MM.1S (cell line): ENCODE data around the gene LPCAT1.
"Not testable (repeated sequence)": the region's sequence is repeated elsewhere in the genome, so short reads cannot be mapped to it uniquely, and the experiment has no call there.

ENCODE experiments used
- DNase-seq: peaks from one replicate; pipeline ENCODE4 v3.0.0-alpha.2; 2015
- H2AFZ ChIP-seq: fragments of 300-600 bp; sonication (generic); 2 replicates; pipeline ENCODE4 v1.6.0; 2016; ENCODE audit warnings: antibody characterized with exemption, low read length
- H3F3A ChIP-seq: fragments of 300-600 bp; sonication (generic); 2 replicates; pipeline ENCODE4 v1.6.1; 2016; ENCODE audit warnings: mild to moderate bottlenecking, antibody characterized with exemption, low read length, moderate library complexity, mixed read lengths; ENCODE audit not compliant: insufficient read depth
- H3K27ac ChIP-seq: fragments of 300-600 bp; sonication (generic); 2 replicates; pipeline ENCODE4 v1.5.1; 2016; ENCODE audit warnings: mild to moderate bottlenecking, low read length
- H3K27me3 ChIP-seq: fragments of 300-600 bp; sonication (generic); replicated peaks from 2 replicates; pipeline ENCODE4 v1.6.0; 2016; ENCODE audit warnings: low read length; ENCODE audit not compliant: insufficient read depth
- H3K36me3 ChIP-seq: fragments of 300-600 bp; sonication (generic); replicated peaks from 2 replicates; pipeline ENCODE4 v1.6.1; 2016; ENCODE audit warnings: mild to moderate bottlenecking, low read length, mixed read lengths; ENCODE audit not compliant: insufficient read depth
- H3K4me1 ChIP-seq: fragments of 300-600 bp; sonication (generic); 2 replicates; pipeline ENCODE4 v1.6.1; 2016; ENCODE audit warnings: low read length, mixed read lengths
- H3K4me2 ChIP-seq: fragments of 300-600 bp; sonication (generic); 2 replicates; pipeline ENCODE4 v1.6.0; 2016; ENCODE audit warnings: low read depth, low read length
- H3K4me3 ChIP-seq: fragments of 300-600 bp; sonication (generic); 2 replicates; pipeline ENCODE4 v1.5.1; 2016; ENCODE audit warnings: low read length, mixed read lengths
- H3K79me2 ChIP-seq: fragments of 300-600 bp; sonication (generic); 2 replicates; pipeline ENCODE4 v1.6.1; 2016; ENCODE audit warnings: mixed run types, low read length, mixed read lengths
- H3K9ac ChIP-seq: fragments of 300-600 bp; sonication (generic); 2 replicates; pipeline ENCODE4 v1.6.1; 2016; ENCODE audit warnings: low read length, mixed read lengths
- H3K9me2 ChIP-seq: fragments of 300-600 bp; sonication (generic); replicated peaks from 2 replicates; pipeline ENCODE4 v1.6.1; 2016; ENCODE audit warnings: mild to moderate bottlenecking, low read length, mixed read lengths; ENCODE audit not compliant: insufficient read depth
- H3K9me3 ChIP-seq: fragments of 300-600 bp; sonication (generic); replicated peaks from 2 replicates; pipeline ENCODE4 v1.6.1; 2016; ENCODE audit warnings: mild to moderate bottlenecking, low read length, mixed read lengths; ENCODE audit not compliant: insufficient read depth
- H4K20me1 ChIP-seq: fragments of 300-600 bp; sonication (generic); 2 replicates; pipeline ENCODE4 v1.6.1; 2016; ENCODE audit warnings: mild to moderate bottlenecking, low read length, moderate library complexity, mixed read lengths; ENCODE audit not compliant: insufficient read depth
- CTCF ChIP-seq: fragments of 300-600 bp; sonication (generic); IDR thresholded peaks from 2 replicates; pipeline ENCODE4 v1.5.1; 2016; ENCODE audit warnings: antibody characterized with exemption, low read length, mixed read lengths
- EZH2 ChIP-seq: fragments of 300-600 bp; sonication (generic); optimal IDR thresholded peaks from 2 replicates; pipeline ENCODE3; 2017; ENCODE audit warnings: low read depth, mild to moderate bottlenecking, antibody characterized with exemption, low read length, mixed read lengths
- EZH2phosphoT487 ChIP-seq: fragments of 300-600 bp; sonication (generic); IDR thresholded peaks from 2 replicates; pipeline ENCODE4 v1.6.1; 2018; ENCODE audit warnings: antibody characterized with exemption, low read length

Gene LPCAT1

GRCh38 chr5:1563051-1563461 is 39.3 kb upstream of the LPCAT1 start:
- TF ChIP-seq EZH2phosphoT487 (no peak), CTCF (no peak), EZH2 (no peak)
- H3K4me2 ChIP-seq: no peak overlapping the region
- no peak overlapping the region for H3K27ac ChIP-seq
- H3K4me3 ChIP-seq: no peak overlapping the region
- no peak for DNase-seq
- no peaks in the 10 kb centered on the region for H3K4me1 ChIP-seq
- no peaks in the 10 kb centered on the region for H3K79me2 ChIP-seq
- no peak overlapping the region for H3K9ac ChIP-seq
- no peak overlapping the region for H2AFZ ChIP-seq
- no peaks in the 10 kb centered on the region for H3K9me2 ChIP-seq
- no peaks in the 10 kb centered on the region for H4K20me1 ChIP-seq
- H3F3A ChIP-seq: no peaks in the 10 kb centered on the region
- H3K27me3 ChIP-seq: no peaks in the 10 kb centered on the region
- no peaks in the 10 kb centered on the region for H3K36me3 ChIP-seq
- no peaks in the 10 kb centered on the region for H3K9me3 ChIP-seq

- Histone ChIP-seq H3K9ac (no peak overlapping the region), H2AFZ (no peak overlapping the region), H3K27ac (no peak overlapping the region), H3K4me2 (no peak overlapping the region), H3K9me2 (no peaks in the 10 kb centered on the region), H3K27me3 (no peaks in the 10 kb centered on the region), H4K20me1 (no peaks in the 10 kb centered on the region), H3K36me3 (no peaks in the 10 kb centered on the region), H3K79me2 (no peaks in the 10 kb centered on the region), H3K4me1 (no peaks in the 10 kb centered on the region), H3K9me3 (no peaks in the 10 kb centered on the region), H3F3A (no peaks in the 10 kb centered on the region), H3K4me3 (no peak overlapping the region)
- no peak for TF ChIP-seq CTCF
- no peak for TF ChIP-seq EZH2phosphoT487
- TF ChIP-seq EZH2: no peak
- DNase-seq: no peak
Observed at GRCh38 chr5:1562599-1562998, 38.8 kb upstream of the LPCAT1 start.

GRCh38 chr5:1561402-1561929 is 37.7 kb upstream of the LPCAT1 start:
- no peaks in the 10 kb centered on the region for H3F3A ChIP-seq
- no peak for DNase-seq
- H3K79me2 ChIP-seq: no peaks in the 10 kb centered on the region
- H3K4me2 ChIP-seq: no peak overlapping the region
- no peaks in the 10 kb centered on the region for H3K9me3 ChIP-seq
- H4K20me1 ChIP-seq: no peaks in the 10 kb centered on the region
- H3K27ac ChIP-seq: no peak overlapping the region
- H3K9ac ChIP-seq: no peak overlapping the region
- TF ChIP-seq CTCF (no peak), EZH2 (no peak), EZH2phosphoT487 (no peak)
- H3K4me1 ChIP-seq: no peaks in the 10 kb centered on the region
- H2AFZ ChIP-seq: no peak overlapping the region
- no peaks in the 10 kb centered on the region for H3K36me3 ChIP-seq
- H3K27me3 ChIP-seq: no peaks in the 10 kb centered on the region
- no peaks in the 10 kb centered on the region for H3K9me2 ChIP-seq
- no peak overlapping the region for H3K4me3 ChIP-seq

GRCh38 chr5:1560499-1560898 is 36.7 kb upstream of the LPCAT1 start:
- not testable (repeated sequence) for H3K4me1 ChIP-seq, H3K79me2 ChIP-seq, H3K4me3 ChIP-seq, H3K9me3 ChIP-seq, H3K27me3 ChIP-seq, H3K4me2 ChIP-seq, H3K9ac ChIP-seq, H3K27ac ChIP-seq, H3K9me2 ChIP-seq, H2AFZ ChIP-seq, H3K36me3 ChIP-seq, H3F3A ChIP-seq, H4K20me1 ChIP-seq, DNase-seq
